GM12878 (cell line): ENCODE data around the gene AANAT.

ENCODE experiments used
- CEBPB ChIP-seq, 2 experiments: fragments of 150-350 bp in 1 of 2; IDR thresholded peaks; 2 replicates each; pipeline ENCODE4 v1.6.1; 2012 to 2014; ENCODE audit warnings: low read depth in 2 of 2, low read length in 2 of 2, borderline replicate concordance in 1 of 2, inconsistent platforms in 1 of 2
- CHD1 ChIP-seq: IDR thresholded peaks from 2 replicates; pipeline ENCODE4 v1.6.1; 2012; ENCODE audit warnings: low read depth, low read length, improper control_type of control experiment
- CHD2 ChIP-seq: IDR thresholded peaks from 2 replicates; pipeline ENCODE4 v1.6.1; 2011; ENCODE audit warnings: low read depth, low read length, improper control_type of control experiment, borderline replicate concordance
- EED ChIP-seq: sonication (generic); IDR thresholded peaks from 2 replicates; pipeline ENCODE4 v1.6.1; 2016; ENCODE audit warnings: antibody characterized with exemption, low read depth
- EP300 ChIP-seq, 2 experiments: fragments of 150-350 bp in 1 of 2; IDR thresholded peaks; 2 replicates each; pipeline ENCODE4 v1.6.1; 2011 to 2012; ENCODE audit warnings: low read depth in 2 of 2, low read length in 2 of 2, borderline replicate concordance in 1 of 2, improper control_type of control experiment in 1 of 2, inconsistent platforms in 1 of 2; ENCODE audit not compliant: control insufficient read depth in 1 of 2
- EZH2 ChIP-seq: IDR thresholded peaks from 2 replicates; pipeline ENCODE4 v1.6.1; 2012; ENCODE audit warnings: low read depth, mild to moderate bottlenecking, control low read depth, inconsistent platforms, low read length, borderline replicate concordance; ENCODE audit not compliant: control insufficient read depth
- MYC ChIP-seq: IDR thresholded peaks from 2 replicates; pipeline ENCODE4 v1.6.1; 2011; ENCODE audit warnings: mild to moderate bottlenecking, low read length, moderate library complexity, inconsistent platforms; ENCODE audit not compliant: insufficient read depth, insufficient replicate concordance, insufficient read length, severe bottlenecking
- POLR2A ChIP-seq: IDR thresholded peaks from 2 replicates; pipeline ENCODE4 v1.6.1; 2011; ENCODE audit warnings: low read depth, mild to moderate bottlenecking, low read length
- POLR2AphosphoS5 ChIP-seq: IDR thresholded peaks from 2 replicates; pipeline ENCODE4 v1.6.1; 2011; ENCODE audit warnings: mild to moderate bottlenecking, low read length, inconsistent platforms
- RAD51 ChIP-seq: fragments of 450-650 bp; IDR thresholded peaks from 2 replicates; pipeline ENCODE4 v1.6.1; 2016; ENCODE audit warnings: moderate library complexity, mild to moderate bottlenecking, inconsistent platforms
- TF ChIP-seq, protein P1 (sequence below), 3 experiments: IDR thresholded peaks in 2 of 3; conservative IDR thresholded peaks in 1 of 3; 2 replicates each; pipeline ENCODE4 v1.5.1; 2011; ENCODE audit warnings: low read depth in 3 of 3, low read length in 3 of 3, mild to moderate bottlenecking in 3 of 3, control low read depth in 2 of 3, moderate library complexity in 2 of 3, inconsistent platforms in 1 of 3, mixed read lengths in 1 of 3; ENCODE audit not compliant: control insufficient read depth in 2 of 3, insufficient read depth in 1 of 3; ENCODE audit errors: extremely low read depth in 1 of 3
- TF ChIP-seq, protein P2 (sequence below): IDR thresholded peaks from 2 replicates; pipeline ENCODE4 v1.6.1; 2012; ENCODE audit warnings: low read depth, low read length, improper control_type of control experiment
- TF ChIP-seq, protein P3 (sequence below): IDR thresholded peaks from 2 replicates; pipeline ENCODE4 v1.6.1; 2011; ENCODE audit warnings: borderline replicate concordance, low read depth, mild to moderate bottlenecking, moderate library complexity, mixed read lengths, low read length; ENCODE audit not compliant: insufficient read depth; ENCODE audit errors: extremely low read length
- TF ChIP-seq, protein P4 (sequence below): fragments of 450-650 bp; IDR thresholded peaks from 2 replicates; pipeline ENCODE4 v1.6.1; 2018; ENCODE audit warnings: mild to moderate bottlenecking, low read depth, moderate library complexity; ENCODE audit not compliant: partially characterized antibody

DNA sequence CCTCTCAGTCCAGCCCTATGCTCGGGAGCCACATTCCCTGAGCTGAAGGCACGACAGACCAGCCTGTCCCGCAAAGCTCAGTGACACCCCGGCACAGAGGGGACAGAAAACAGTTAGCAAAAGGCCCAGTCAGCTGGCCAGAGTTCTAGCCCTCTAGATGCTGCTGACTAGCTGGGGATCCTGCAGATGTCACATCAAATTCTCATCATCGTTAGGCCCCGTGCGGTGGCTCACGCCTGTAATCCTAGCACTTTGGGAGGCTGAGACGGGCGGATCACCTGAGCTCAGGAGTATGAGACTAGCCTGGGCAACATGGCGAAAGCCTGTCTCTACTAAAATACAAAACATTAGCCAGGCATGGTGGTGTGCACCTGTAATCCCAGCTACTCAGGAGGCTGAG, 31.7 kb upstream of the AANAT start:
- TF ChIP-seq, protein P1, sequence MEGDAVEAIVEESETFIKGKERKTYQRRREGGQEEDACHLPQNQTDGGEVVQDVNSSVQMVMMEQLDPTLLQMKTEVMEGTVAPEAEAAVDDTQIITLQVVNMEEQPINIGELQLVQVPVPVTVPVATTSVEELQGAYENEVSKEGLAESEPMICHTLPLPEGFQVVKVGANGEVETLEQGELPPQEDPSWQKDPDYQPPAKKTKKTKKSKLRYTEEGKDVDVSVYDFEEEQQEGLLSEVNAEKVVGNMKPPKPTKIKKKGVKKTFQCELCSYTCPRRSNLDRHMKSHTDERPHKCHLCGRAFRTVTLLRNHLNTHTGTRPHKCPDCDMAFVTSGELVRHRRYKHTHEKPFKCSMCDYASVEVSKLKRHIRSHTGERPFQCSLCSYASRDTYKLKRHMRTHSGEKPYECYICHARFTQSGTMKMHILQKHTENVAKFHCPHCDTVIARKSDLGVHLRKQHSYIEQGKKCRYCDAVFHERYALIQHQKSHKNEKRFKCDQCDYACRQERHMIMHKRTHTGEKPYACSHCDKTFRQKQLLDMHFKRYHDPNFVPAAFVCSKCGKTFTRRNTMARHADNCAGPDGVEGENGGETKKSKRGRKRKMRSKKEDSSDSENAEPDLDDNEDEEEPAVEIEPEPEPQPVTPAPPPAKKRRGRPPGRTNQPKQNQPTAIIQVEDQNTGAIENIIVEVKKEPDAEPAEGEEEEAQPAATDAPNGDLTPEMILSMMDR (IDR thresholded peaks at IDR 0.05 in 2 of 3, conservative IDR thresholded peaks at IDR 0.05 in 1 of 3; ENCODE audit: control insufficient read depth in 2 of 3, extremely low read depth in 1 of 3, insufficient read depth in 1 of 3, low read depth in 3 of 3, low read length in 3 of 3) = no peak
- TF ChIP-seq CHD1 = no peak
- no peak for TF ChIP-seq POLR2AphosphoS5
- TF ChIP-seq, protein P2, sequence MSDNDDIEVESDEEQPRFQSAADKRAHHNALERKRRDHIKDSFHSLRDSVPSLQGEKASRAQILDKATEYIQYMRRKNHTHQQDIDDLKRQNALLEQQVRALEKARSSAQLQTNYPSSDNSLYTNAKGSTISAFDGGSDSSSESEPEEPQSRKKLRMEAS = no peak
- TF ChIP-seq CHD2 = no peak
- TF ChIP-seq EP300 (IDR thresholded peaks at IDR 0.05; ENCODE audit: borderline replicate concordance in 1 of 2, control insufficient read depth in 1 of 2, low read depth in 2 of 2, low read length in 2 of 2) = no peak
- TF ChIP-seq CEBPB (IDR thresholded peaks at IDR 0.05; ENCODE audit: borderline replicate concordance in 1 of 2, low read depth in 2 of 2, low read length in 2 of 2) = no peak
- TF ChIP-seq, protein P3, sequence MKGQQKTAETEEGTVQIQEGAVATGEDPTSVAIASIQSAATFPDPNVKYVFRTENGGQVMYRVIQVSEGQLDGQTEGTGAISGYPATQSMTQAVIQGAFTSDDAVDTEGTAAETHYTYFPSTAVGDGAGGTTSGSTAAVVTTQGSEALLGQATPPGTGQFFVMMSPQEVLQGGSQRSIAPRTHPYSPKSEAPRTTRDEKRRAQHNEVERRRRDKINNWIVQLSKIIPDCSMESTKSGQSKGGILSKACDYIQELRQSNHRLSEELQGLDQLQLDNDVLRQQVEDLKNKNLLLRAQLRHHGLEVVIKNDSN = no peak
- no peak for TF ChIP-seq POLR2A
- no peak for TF ChIP-seq RAD51
- TF ChIP-seq, protein P4, sequence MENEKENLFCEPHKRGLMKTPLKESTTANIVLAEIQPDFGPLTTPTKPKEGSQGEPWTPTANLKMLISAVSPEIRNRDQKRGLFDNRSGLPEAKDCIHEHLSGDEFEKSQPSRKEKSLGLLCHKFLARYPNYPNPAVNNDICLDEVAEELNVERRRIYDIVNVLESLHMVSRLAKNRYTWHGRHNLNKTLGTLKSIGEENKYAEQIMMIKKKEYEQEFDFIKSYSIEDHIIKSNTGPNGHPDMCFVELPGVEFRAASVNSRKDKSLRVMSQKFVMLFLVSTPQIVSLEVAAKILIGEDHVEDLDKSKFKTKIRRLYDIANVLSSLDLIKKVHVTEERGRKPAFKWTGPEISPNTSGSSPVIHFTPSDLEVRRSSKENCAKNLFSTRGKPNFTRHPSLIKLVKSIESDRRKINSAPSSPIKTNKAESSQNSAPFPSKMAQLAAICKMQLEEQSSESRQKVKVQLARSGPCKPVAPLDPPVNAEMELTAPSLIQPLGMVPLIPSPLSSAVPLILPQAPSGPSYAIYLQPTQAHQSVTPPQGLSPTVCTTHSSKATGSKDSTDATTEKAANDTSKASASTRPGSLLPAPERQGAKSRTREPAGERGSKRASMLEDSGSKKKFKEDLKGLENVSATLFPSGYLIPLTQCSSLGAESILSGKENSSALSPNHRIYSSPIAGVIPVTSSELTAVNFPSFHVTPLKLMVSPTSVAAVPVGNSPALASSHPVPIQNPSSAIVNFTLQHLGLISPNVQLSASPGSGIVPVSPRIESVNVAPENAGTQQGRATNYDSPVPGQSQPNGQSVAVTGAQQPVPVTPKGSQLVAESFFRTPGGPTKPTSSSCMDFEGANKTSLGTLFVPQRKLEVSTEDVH = no peak
- no peak for TF ChIP-seq EED
- TF ChIP-seq MYC = no peak
- no peak for TF ChIP-seq EZH2
